RKO (cell line): ENCODE measurements around the gene IER5.
"Not testable (repeated sequence)": the region's sequence is repeated elsewhere in the genome, so short reads cannot be mapped to it uniquely, and the experiment has no call there.

Source experiments
- DNase-seq: peaks from one replicate; pipeline ENCODE4 v3.0.0-alpha.2; 2016; ENCODE audit warnings: low spot score

IER5 gene

DNA sequence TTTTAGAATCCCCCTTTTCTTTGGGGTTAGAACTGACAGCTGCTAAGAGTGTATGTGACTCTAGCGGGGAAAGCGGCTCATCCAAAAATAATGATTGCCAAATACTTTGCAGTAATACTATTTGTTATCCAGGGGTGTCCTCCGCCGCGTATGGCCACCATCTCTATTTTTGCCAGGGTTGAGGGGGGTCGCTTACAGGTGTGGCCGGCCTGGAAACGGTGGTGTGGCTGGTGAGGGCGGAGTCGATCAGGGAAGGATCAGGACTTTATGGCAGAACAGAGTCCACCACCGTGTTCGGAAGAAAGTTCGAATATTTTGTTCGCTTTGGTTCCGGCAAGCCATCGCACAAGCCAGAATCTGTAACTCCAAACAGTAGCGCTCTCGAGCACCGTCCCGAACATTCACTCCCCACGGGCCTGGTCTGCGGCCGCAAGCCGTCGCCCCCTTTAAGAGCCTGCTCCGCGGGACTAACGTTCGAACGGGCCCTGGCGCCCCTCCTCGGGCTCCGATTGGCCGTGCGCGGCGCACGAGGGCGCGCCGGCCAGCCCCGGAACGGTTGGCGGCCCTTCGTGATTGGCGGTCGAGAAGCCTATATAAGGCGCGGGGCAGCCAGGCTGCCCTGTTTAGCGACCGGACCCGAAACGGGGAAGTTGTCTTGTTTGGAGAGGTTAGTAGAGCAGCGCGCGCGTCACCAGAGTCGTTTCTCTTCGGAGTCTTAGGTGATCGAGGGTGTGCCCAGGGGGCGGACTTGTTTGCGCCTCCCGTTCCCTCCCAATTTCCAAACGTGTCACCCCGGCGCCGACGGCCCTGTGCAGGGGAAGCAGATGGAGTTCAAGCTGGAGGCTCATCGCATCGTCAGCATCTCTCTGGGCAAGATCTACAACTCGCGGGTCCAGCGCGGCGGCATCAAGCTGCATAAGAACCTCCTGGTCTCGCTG is at the start of gene IER5:
IER5 (plus strand) TSS at position 622 of the 938 bp plus-strand sequence; CDS start at position 825, 203 bp downstream.
- DNase-seq = peak; percentile 97

DNA sequence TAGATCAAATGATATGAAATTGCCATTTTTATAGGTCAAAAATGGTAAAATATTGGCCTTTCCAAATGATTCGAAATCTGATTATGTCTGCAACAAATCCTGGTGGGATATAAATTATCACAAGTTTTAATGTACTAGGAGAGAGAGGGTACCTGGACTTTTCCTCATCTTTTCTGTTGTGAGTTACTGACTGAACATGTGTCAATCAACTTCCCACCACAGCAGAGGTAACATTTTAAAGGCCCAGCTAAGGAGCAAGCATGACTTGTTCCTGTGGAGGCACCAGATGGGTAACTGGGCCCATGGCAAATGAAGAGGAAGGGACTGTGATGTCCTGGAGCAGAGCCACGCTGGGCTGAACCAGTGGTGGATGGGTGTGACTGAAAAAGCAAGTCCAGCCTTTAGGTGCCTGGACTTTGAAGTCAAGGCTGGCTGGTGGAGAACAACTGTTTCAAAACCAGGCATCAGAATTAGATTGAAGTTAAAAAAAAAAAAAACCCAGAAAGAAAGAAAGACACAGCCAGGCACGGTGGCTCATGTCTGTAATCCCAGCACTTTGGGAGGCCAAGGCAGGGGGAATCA is 48.1 kb upstream of the IER5 start:
- DNase-seq = no peak

DNA sequence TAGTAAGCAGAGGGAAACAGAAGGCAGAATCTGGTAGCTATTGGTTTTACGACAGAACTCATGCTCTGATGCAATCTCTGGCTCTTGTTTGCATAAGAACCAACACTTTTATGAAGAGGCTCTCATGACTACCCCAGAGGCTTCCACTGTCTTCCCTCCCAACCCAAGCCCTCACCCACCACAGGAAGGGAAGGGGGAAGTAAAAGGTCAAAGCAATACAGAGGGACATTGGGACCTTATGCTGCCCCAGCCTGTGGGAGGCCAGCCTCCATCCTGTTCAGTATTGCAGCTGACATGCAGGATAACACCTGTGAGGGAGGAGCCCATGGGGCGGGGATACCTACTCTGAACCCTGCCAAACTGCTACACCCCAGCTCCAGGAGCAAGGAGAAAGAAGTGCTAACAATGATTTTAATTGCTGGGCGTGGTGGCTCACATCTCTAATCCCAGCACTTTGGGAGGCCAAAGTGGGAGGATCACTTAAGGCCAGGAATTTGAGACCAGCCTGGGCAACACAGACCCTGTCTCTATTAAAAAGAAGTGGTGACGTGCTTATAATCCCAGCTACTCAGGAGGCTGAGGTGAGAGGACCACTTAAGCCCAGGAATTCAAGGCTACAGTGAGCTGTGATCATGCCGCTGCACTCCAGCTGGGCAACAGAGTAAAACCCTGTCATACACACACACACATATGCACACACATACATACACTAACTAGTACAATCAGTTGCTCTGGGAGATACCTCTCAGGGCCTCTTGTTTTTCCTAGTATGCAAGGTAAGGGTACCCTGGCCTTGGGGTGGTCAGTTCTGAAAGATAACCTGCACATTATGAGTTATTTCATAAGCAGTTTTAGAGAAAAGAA is 45.2 kb upstream of the IER5 start:
- no peak for DNase-seq

DNA sequence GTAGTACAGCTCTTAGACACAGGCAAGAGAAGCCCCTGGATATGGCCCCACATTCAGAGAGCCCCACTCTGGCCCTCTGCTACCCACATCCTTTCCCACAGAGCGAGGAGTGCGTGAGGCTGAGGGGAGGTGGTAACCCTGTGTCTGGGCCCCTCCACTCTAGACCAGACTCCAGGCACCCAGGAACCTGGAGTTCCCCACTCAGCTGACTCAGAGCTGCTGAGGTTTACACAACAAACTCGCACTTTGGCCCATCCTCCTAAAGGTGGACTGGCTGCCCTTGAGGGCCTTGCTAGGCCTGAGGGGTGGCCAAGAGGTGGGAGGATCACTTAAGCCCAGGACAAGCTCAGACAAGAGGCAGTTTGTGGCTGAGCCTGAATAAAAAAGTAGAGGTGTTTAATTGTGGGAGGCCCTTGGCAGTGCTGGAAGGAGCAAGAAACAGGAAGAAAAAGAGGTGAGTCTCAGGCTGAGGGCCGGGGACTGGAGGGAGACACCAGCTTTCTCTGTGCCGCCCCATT is 44.0 kb upstream of the IER5 start:
- DNase-seq = no peak

GRCh38 chr1:181045946-181046345 is 42.6 kb upstream of the IER5 start:
- not testable (repeated sequence) for DNase-seq

- no peak for DNase-seq
Observed at GRCh38 chr1:181049378-181049777, 39.1 kb upstream of the IER5 start.

GRCh38 chr1:181050922-181051321 is 37.6 kb upstream of the IER5 start:
- no peak for DNase-seq

DNA sequence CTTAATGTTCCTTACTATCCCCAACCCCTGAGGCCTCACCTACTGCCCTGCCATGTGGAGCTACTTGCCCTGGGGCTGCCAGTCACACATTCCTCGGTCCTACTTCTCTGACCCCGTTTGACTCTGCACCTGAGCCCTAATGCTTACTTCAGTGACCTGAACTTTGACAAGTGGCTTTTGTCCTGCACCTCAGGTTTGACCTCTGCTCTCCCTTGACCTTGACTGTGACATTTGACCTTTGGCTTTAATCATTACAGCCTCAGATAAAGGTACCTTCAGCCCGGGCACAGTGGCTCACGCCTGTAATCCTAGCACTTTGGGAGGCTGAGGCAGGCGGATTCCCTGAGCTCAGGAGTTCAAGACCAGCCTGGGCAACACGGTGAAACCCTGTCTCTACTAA is 31.9 kb upstream of the IER5 start:
- no peak for DNase-seq

DNA sequence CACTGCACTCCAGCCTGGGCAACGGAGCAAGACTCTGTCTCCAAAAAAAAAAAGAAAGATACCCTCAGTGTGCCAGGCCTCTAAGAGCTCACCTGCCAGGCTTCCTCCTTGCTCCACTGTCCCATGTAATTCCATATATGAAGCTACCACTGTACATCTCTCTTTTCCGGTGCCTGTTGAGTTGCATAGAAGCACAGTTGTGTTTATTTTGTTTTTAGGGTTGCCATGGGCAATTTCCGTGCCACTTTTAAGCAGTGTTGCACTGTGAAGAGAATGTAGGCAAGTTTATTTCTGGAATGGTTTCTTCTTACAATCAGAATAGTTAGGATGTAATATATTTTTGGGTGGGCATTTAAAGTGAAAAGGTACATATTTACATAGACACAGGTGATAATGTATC is 31.4 kb upstream of the IER5 start:
- no peak for DNase-seq

GRCh38 chr1:181059435-181059834 is 29.1 kb upstream of the IER5 start:
- no peak for DNase-seq

DNA sequence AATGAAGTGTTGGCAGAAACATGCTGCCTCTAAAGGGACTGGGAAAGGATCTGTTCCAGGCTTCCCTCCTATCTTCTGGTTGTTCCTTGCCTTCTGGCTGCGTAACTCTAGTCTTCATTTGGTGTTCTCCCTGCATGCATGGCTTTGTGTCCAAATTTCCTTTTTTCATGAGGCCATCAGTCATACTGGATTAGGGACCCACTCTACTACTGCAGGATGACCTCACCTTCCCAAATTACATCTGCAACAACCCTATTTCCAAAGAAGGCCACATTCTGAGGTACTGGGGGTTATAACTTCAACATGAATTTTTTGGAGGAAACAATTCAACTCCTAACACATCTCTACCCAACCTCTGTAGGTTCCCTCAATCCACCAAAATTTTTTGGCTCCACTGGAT is 28.4 kb upstream of the IER5 start:
- no peak for DNase-seq

DNA sequence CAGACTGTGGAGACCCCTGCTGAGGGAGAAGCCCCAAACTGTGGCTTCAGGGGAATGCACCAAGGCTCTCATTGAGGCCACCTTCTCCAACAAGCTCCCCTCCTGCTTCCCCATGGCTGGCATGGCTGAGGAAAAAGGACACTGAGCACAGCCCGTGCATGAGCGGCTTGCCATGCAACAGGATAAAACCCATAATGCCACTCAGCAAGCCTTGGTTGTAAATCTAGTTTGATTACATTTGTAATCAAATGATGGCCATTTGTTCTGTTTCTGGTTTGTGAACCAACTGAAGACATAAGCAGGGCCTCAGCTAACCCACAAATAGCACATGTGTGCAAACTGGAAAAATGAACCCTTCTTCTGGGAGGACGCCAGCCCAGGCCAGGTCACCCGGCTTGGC is 27.6 kb upstream of the IER5 start:
- DNase-seq = not testable (repeated sequence)

DNA sequence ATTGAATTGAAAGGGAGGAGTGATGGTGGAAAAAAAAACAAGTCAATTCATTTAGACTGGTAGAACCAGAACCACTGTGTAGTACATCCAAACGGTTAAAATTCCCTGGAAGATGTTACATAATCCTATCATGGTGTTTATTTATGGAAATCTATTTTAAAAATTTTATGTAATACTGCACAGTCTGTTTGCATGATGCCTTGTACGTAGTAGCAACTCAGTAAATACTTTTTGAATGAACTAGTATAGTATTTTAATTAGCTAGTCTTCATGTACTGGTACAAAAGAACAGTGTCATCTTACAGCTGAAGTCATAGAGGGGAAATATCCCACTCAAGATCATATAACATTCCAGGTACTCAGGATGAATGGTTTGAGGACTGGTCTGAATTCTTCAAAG is 27.0 kb upstream of the IER5 start:
- DNase-seq = no peak

DNA sequence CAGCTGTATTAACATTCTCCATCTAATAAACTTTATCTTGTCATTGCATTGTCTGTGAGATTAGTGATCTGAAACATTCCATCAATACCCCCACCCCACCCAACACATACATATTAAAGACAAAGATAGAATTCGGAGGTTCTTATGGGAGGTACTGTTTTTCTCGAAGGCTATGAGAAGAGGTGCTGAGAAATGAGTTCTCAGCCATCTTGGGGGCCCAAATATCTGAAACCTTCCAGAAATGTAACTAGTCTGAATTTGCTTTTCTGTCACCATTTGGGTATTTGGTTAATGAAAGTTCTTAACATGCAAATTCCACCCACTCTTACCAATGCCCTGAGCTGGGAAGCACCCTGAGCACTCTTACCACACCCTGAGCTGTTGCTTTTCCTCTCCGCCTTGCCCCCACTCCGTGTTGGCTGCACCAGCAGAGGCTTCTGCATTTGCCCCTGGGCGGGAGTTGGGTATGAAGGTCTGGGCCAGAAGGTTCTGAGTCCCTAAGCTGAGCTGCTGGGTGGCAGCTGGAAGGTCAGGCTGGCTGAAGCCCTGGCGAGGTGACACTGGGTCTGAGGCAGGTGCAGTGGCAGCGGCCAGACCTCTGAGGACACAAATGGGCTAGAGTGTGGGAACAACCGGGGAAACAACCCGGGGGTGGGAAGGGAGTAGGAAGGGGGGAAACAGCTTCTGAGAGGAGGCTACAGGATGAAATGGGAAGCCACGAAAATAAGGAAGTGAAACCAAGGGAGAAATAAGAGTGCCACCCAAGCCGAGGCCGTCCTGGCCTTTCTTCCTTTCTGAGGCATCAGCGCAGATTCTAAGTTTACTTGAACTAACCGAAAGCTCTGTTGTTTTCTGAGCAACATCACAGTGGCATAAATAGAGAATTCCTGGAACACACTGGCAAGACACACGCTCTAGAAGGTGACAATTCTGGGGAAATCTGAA is 26.3 kb upstream of the IER5 start:
- DNase-seq = no peak

GRCh38 chr1:181062836-181063428 is 25.6 kb upstream of the IER5 start:
- DNase-seq = no peak

GRCh38 chr1:181064011-181064623 is 24.4 kb upstream of the IER5 start:
- DNase-seq = no peak

DNA sequence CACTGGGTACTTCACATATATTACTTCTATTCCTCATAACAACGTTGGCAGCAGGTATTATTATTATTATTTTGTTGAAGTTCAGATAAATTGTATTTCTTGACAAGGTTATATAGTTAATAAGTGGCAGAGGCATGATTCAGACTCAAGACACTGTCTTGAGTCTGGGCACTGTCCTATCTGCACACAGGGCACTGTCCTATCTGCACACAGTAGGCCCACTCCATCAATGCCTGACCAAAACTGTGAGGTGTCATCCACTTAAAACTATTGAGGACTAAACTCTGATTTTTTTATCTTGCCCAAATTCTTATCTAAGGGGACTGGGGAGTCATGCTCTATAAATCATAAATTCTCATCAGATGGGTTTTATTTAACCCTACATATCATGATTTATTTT is 23.8 kb upstream of the IER5 start:
- no peak for DNase-seq

GRCh38 chr1:181073638-181074037 is 14.9 kb upstream of the IER5 start:
- DNase-seq = no peak

DNA sequence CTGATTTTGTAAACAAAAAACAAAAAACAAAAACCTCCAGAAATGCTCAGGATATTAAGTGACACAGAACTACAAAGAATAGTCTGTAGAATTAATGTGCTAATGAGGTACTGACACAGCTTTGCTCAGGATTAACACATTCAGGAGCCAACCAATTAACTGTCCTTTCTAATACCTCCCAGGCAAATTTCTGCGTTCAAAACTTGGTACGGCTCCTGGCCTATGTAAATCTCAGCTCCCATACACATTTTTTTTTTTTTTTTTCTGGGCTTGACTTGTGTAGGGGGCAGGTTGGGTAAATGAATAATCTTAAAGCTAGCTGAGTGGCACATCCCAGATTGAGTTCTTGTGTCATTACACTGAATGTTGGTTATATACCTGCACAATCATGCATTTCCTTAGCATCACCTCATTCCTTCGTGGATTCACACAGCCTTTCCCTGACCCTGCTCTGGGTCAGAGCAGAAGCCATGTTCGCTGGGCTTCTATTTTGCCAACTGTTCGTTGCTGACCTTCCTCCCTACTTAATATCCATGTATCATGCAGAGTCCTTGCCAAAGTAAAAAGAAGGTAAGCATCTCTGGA is 12.6 kb upstream of the IER5 start:
- no peak for DNase-seq

DNA sequence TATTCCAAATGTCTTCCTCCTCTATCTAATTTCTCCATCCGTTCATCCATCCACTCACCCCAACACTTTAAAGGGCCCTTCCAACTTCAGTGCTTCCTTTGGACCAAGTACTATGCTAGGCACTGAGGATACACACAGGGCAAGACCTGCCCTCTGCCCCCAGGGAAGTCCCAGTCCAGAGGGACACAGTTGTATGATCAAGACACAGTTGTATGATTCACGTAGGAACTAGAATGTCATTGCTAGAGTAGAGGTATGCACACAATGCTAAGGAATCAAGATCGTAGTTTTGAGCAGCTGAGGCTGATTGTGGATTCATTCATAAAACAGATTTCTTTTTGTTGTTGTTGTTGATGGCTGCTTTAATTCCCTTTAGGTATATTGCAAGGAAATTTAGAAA is 11.6 kb upstream of the IER5 start:
- no peak for DNase-seq
